Measurements from ENCODE around the gene NIPBL.

NIPBL gene, protein sequence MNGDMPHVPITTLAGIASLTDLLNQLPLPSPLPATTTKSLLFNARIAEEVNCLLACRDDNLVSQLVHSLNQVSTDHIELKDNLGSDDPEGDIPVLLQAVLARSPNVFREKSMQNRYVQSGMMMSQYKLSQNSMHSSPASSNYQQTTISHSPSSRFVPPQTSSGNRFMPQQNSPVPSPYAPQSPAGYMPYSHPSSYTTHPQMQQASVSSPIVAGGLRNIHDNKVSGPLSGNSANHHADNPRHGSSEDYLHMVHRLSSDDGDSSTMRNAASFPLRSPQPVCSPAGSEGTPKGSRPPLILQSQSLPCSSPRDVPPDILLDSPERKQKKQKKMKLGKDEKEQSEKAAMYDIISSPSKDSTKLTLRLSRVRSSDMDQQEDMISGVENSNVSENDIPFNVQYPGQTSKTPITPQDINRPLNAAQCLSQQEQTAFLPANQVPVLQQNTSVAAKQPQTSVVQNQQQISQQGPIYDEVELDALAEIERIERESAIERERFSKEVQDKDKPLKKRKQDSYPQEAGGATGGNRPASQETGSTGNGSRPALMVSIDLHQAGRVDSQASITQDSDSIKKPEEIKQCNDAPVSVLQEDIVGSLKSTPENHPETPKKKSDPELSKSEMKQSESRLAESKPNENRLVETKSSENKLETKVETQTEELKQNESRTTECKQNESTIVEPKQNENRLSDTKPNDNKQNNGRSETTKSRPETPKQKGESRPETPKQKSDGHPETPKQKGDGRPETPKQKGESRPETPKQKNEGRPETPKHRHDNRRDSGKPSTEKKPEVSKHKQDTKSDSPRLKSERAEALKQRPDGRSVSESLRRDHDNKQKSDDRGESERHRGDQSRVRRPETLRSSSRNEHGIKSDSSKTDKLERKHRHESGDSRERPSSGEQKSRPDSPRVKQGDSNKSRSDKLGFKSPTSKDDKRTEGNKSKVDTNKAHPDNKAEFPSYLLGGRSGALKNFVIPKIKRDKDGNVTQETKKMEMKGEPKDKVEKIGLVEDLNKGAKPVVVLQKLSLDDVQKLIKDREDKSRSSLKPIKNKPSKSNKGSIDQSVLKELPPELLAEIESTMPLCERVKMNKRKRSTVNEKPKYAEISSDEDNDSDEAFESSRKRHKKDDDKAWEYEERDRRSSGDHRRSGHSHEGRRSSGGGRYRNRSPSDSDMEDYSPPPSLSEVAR (N-terminal part only)

DNA sequence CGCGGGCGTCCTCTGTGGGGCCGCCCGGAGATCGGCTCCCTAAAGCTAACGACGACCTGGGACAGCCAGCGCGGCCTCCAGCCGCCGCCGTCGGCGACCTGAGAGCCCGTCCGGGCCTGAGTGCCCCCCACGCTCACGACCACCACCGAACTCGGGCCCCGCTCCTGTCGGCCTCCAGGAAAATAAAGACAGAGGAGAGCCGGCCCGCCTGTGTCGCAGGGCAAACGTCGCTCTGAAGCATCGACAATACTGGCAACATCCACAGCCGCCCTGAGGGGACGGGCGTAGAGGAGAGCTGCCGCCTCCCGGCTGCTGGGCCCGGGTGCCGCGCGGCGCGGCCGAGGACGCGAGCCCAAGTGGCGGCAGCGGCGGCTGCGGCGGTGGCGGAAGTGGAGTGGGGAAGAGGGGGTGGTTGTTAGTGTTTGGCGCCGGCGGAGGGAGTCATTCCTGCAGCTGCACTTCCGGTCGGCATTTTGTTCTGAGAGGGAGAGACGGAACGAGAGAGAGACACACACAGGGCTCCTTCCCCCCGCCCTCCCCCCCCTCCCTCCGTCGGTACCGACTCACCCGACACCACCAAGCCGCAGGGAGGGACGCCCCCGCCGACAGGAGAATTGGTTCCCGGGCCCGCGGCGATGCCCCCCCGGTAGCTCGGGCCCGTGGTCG is at the start of gene NIPBL:
Gene NIPBL (plus strand): TSS at position 471 of the 666 bp plus-strand sequence. CDS start 76,928 bp downstream, outside the sequence.
- CTCF ChIA-PET, result interaction anchor here (1.0 to 6.1 kb wide), 8 partner anchors 9 to 137 kb away, joined by 3 to 46 read pairs (median 6); no protein-coding TSS in a partner anchor
- POLR2A ChIA-PET, result interaction anchor here (0.6 to 0.7 kb wide), 3 partner anchors 43 to 74 kb away, joined by 3 read pairs; no protein-coding TSS in a partner anchor
- TF ChIP-seq, protein P1, sequence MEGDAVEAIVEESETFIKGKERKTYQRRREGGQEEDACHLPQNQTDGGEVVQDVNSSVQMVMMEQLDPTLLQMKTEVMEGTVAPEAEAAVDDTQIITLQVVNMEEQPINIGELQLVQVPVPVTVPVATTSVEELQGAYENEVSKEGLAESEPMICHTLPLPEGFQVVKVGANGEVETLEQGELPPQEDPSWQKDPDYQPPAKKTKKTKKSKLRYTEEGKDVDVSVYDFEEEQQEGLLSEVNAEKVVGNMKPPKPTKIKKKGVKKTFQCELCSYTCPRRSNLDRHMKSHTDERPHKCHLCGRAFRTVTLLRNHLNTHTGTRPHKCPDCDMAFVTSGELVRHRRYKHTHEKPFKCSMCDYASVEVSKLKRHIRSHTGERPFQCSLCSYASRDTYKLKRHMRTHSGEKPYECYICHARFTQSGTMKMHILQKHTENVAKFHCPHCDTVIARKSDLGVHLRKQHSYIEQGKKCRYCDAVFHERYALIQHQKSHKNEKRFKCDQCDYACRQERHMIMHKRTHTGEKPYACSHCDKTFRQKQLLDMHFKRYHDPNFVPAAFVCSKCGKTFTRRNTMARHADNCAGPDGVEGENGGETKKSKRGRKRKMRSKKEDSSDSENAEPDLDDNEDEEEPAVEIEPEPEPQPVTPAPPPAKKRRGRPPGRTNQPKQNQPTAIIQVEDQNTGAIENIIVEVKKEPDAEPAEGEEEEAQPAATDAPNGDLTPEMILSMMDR (IDR thresholded peaks at IDR 0.05; ENCODE audit: insufficient read depth, low read length, missing control alignments), result no peak
- H3K4me3 ChIP-seq (ENCODE audit: low read depth, low read length), result peak within 1 kb of the TSS; percentile 75
- DNase-seq (ENCODE audit: low read depth, low spot score), result peak; percentile 70

DNA sequence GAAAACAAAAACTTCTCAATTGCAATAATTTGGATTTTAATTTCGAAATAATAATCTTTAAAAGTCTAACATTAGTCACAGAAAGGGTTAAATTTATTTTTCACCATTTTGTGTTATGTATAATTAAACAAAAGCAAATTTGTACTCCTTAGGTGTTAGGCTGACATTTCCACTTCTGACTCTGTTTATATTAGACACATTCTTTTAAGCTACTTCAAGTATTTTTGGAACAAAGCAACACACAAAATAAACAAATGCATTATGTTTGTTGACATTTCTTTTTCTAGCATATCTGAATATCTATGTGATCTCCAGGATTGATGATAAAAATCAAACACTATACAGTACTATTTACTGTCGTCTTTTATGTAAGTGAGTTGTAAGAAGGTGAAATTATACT is 44.3 kb upstream of the NIPBL start:
- H3K4me3 ChIP-seq (ENCODE audit: low read depth, low read length), result no peak overlapping the region
- ChIA-PET CTCF (no interaction called here), POLR2A (no interaction called here)
- no peak for DNase-seq (ENCODE audit: low read depth, low spot score)
- TF ChIP-seq, protein P1 (IDR thresholded peaks at IDR 0.05; ENCODE audit: insufficient read depth, low read length, missing control alignments), result no peak

DNA sequence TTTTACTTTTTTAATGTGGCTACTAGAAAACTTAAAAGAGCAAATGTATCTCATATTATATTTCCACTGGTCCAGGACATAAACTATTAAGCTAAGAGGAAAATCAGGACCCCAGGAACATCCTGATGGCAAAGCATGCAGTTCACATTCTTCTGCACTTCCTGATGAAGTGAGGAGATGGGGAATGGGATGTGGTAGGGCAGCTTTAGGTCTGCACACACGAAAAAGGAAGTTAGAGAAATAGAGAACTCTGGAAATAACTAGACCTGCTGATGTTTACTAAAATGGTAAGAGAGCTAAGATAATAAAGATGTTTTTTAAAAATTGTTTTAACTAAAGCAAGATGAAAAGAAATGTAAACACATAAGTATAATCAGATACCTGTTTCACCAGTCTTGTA is 39.7 kb upstream of the NIPBL start:
- no peak overlapping the region for H3K4me3 ChIP-seq (ENCODE audit: low read depth, low read length)
- no peak for DNase-seq (ENCODE audit: low read depth, low spot score)
- ChIA-PET CTCF (no interaction called here), POLR2A (interaction anchor here (0.6 kb wide), 1 partner anchor 31 kb away, joined by 3 read pairs; no protein-coding TSS in a partner anchor)
- TF ChIP-seq, protein P1 (IDR thresholded peaks at IDR 0.05; ENCODE audit: insufficient read depth, low read length, missing control alignments), result no peak

DNA sequence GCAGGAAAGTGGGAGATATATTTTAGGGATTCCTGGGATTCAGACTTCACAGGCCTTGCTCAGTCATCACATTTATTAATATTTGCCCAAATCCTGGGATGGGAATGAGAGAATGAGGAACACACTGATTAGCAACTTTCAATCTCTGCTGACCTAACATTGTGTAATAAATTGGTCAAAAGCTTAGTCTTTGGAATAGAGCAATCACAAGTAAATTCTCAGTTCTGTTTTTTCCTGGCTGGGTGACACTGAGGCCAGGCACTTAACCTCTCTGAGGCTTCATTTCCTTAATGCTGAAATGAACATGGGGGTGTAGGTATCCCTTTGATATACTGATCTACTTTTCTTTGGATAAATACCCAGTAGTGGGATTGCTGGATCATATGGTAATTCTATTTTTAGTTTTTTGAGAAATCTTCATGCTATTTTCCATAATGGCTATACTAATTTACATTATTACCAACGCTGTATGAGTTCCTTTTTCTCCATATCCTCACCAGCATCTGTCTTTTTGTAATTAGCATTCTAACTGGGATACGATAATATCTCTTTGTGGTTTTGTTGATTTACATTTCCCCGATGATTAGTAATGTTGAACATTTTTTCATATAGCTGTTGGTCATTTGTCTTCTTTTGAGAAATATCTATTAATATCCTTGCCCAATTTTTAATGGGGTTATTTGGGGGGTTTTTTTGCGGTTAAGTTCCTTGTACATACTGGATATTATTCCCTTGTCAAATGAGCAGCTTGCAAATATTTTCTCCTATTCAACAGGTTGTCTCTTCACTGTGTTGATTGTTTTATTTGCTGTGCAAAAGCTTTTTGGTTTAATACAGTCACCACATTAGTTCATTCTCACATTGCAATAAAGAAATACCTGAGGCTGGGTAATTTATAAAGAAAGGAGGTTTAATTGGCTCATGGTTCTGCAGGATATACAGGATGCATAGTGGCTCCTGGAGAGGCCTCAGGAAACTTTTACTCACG is 36.8 kb upstream of the NIPBL start:
- H3K4me3 ChIP-seq (ENCODE audit: low read depth, low read length), result no peak overlapping the region
- TF ChIP-seq, protein P1 (IDR thresholded peaks at IDR 0.05; ENCODE audit: insufficient read depth, low read length, missing control alignments), result no peak
- CTCF ChIA-PET, result no interaction called here
- no peak for DNase-seq (ENCODE audit: low read depth, low spot score)
- POLR2A ChIA-PET, result no interaction called here

DNA sequence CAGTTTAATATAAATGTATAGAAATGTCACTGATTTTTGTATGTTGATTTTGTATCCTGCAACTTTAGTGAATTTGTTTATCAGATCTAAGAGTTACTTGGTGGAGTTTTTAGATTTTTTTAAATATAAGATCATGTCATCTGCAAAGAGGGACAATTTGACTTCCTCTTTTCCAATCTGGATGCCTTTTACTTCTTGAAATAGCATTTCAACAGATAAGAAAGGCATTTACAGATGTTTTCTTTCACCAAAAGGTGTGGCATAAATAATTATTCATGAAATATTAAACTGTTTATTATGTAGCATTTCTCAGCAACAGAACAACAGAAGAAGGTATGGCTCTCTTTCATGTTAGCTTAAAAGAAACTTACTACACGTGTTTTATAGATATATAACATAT is 34.9 kb upstream of the NIPBL start:
- CTCF ChIA-PET, result no interaction called here
- TF ChIP-seq, protein P1 (IDR thresholded peaks at IDR 0.05; ENCODE audit: insufficient read depth, low read length, missing control alignments), result no peak

More for the DNA sequence above, 34.9 kb upstream of the NIPBL start:
- no peak for DNase-seq (ENCODE audit: low read depth, low spot score)
- no peak overlapping the region for H3K4me3 ChIP-seq (ENCODE audit: low read depth, low read length)
- POLR2A ChIA-PET, result no interaction called here
